Activated naive CD4-positive, alpha-beta T cell treated with anti-CD3 and anti-CD28 coated beads, Interleukin-2, amount 10 ng/mL, durations not matched to agents 7 days and 5 days (primary cell): ENCODE measurements around the gene DNAJC30.
A peak's percentile ranks its signal among the peaks of the same experiment; 100 is the strongest.

ENCODE experiments used
- CTCF ChIA-PET: fragments of 350-600 bp; sonication (Branson Sonifier 250); formaldehyde crosslinking; loops from one replicate; lab custom pipeline; 2021; ENCODE audit warnings: antibody characterized with exemption; lab: Charles Lee
- DNase-seq: peaks from one replicate; pipeline ENCODE4 v3.0.0-alpha.2; 2020
- H3K27ac Mint-ChIP-seq: one replicate; pipeline ENCODE4 v1.8.0; 2021; ENCODE audit warnings: mild to moderate bottlenecking, moderate library complexity, mixed read lengths
- H3K27me3 Mint-ChIP-seq: one replicate; pipeline ENCODE4 v1.8.0; 2021; ENCODE audit warnings: mild to moderate bottlenecking, mixed read lengths
- H3K36me3 Mint-ChIP-seq: one replicate; pipeline ENCODE4 v1.8.0; 2021; ENCODE audit warnings: mixed read lengths
- H3K4me1 Mint-ChIP-seq: one replicate; pipeline ENCODE4 v1.8.0; 2021; ENCODE audit warnings: mixed read lengths
- H3K4me3 Mint-ChIP-seq: one replicate; pipeline ENCODE4 v1.8.0; 2021; ENCODE audit warnings: mild to moderate bottlenecking, moderate library complexity, mixed read lengths
- H3K9me3 Mint-ChIP-seq: one replicate; pipeline ENCODE4 v1.8.0; 2021; ENCODE audit warnings: mixed read lengths

DNAJC30 gene

DNA sequence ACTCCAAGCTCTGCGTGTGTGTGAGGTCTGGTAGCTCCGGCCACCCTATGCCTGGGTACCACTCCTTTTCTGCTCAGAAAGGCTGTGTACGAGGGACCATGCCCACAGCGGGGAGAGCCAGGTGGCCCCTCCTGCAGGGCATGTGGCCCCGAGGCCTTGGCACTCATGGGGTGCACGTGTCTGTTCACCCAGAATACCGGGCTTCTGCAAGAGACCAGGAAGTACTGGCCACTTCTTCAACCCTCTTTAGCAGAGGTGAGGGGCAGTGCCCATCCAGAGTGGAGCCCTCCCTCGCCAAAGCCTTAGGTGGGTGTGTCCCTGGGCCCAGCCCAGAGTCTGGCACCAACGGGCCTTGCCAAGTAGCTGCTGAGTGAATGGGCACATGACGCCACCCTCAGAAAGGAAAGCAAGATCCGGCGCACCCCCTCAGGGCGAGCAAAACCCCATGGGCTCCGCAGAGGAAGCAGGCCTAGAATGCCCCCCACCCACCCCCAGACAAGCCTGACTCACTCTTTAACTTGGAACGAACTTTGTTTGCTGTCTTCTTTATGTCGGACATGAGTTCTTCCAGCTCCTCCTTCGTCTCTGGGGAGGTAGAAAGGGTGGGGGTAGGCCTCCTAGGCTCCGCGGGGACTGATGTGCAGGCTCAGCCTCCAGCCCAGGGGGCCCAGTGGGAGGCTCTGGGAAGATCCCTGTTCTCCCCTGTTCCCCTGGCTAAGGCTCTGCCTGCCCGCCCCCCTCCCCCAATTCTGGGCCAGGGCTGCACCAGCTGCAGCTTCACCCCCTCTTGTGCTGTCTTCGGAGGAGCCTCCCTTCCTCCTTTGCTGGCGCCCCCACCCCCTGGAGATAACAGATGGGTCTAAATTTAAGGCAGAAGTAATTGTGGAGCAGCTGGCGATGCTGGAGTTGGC is 21.6 kb upstream of the DNAJC30 start:
- Mint-ChIP-seq H3K4me3 (no peak overlapping the region), H3K27me3 (peaks cover 4% of the 10 kb centered on the region)
- CTCF ChIA-PET = interaction anchor here (0.6 to 2.0 kb wide), 6 partner anchors 8 to 381 kb away, joined by 3 to 6 read pairs (median 3); no protein-coding TSS in a partner anchor

DNA sequence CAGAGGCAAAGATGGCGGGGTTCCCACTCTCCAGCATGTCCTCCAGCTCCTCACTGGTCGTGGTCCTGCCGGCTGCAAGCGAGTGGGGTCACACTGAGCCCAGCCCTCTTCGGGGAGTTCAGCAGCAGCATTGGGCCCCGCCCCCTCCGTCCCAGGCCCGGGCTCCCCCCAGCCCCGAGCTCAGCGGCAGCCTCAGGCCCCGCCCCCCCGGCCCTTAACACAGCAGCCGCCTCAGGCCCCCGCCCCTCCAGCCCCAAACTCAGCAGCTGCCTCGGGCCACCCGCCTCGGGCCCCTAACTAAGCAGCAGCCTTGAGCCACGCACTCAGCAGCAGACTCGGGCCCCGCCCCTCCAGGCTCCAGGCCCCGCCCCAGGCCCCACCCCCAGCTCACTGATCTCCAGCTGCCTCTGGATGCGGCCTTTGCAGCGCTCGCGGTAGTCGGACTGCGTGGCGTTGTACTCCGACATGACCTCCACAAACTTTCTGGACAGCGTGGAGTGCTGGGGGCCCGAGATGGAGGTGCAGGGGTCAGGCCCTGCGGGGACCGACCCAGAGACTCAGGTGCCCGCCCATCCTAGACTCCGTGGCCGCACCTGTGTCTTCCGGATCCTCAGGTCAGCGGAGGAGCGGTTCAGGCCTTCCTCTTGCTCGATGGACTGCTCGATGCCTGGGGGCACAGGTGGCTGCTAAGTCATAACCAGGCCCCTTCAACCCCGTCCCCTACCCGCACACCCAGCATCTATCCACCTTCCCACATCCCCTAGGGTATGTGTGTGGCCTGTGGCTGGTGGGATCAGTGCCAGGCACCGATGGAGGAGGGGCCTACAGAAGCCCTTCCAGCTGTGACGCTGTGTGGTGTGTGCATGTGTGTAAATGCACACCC is 20.7 kb upstream of the DNAJC30 start:
- Mint-ChIP-seq H3K9me3 (no peaks in the 10 kb centered on the region), H3K27ac (no peak overlapping the region), H3K4me3 (no peak overlapping the region), H3K36me3 (peaks cover 9% of the 10 kb centered on the region), H3K27me3 (peaks cover 4% of the 10 kb centered on the region), H3K4me1 (peaks cover 9% of the 10 kb centered on the region)
- DNase-seq = peak; percentile 70
- CTCF ChIA-PET = interaction anchor here (1.4 to 2.0 kb wide), 2 partner anchors 21 to 97 kb away, joined by 3 to 6 read pairs; no protein-coding TSS in a partner anchor

More for the DNA sequence above, 21.6 kb upstream of the DNAJC30 start:
- Mint-ChIP-seq H3K9me3 (no peaks in the 10 kb centered on the region), H3K27ac (no peak overlapping the region), H3K36me3 (peaks cover 9% of the 10 kb centered on the region), H3K4me1 (peaks cover 9% of the 10 kb centered on the region)
- DNase-seq = no peak

DNA sequence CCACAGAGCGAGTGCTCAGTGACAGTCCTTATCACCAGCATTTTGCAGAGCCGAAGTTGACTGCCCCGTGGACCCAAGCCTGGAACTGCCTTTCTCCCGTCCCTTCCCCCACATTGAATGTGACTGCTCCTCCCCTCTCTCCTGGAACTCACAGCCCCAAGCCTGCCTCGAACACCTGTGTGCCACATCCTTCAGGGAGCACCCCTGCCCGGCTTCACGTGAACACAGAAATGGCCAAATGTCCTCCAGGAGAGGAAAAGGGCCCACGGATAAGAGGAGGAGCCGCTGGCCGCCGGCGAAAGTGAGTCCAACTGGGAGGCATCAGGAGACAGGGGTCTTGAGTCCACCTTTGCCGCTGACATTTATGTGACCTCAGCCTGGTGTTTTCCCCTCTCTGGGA is 20.0 kb upstream of the DNAJC30 start:
- H3K27me3 Mint-ChIP-seq = peaks cover 4% of the 10 kb centered on the region
- no peak overlapping the region for H3K4me3 Mint-ChIP-seq
- peaks cover 11% of the 10 kb centered on the region for H3K36me3 Mint-ChIP-seq
- H3K27ac Mint-ChIP-seq = no peak overlapping the region
- CTCF ChIA-PET = no interaction called here
- no peak for DNase-seq
- no peaks in the 10 kb centered on the region for H3K9me3 Mint-ChIP-seq
- H3K4me1 Mint-ChIP-seq = peaks cover 9% of the 10 kb centered on the region

DNA sequence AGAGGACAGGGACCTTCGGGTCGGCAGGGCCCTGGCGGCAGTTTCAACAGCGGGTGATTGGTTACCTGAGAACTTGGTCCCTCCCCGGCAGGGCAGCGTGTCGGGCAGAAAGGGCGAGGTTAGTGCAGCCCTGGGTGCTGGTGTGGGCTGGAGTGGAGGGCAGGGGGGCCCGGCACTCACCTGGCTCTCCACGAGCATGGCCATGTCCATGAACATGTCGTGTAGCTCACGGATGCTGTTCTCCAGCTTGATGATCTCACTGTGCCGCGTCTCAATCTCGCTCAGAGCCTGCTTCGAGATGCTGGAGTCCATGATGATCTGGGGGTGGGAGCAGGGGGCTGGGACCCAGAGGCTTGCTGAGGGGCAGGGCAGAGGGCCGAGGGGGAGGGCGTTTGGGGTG is 19.4 kb upstream of the DNAJC30 start:
- H3K27ac Mint-ChIP-seq = no peak overlapping the region
- no peak for DNase-seq

DNA sequence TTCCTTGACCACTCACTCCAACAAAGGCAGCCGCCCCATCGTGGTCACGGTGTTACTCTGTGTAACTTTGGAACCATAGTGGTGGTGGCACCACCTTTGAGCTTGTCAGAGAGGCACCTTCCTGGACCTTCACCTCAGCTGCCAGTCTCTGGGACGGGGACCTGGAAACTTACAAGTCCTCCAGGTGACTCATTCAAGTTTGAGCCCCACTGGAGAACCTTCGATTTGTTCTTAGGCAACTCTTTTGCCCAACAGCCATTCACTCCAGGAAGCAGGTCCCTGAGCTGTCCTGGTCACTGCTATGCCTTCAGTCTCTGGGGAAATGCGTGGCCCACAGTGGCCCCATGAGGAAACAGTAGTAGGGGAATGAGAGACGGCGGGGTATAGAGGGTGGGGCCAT is 19.0 kb upstream of the DNAJC30 start:
- Mint-ChIP-seq H3K27ac (no peak overlapping the region), H3K27me3 (peaks cover 4% of the 10 kb centered on the region), H3K36me3 (peaks cover 15% of the 10 kb centered on the region), H3K4me3 (no peak overlapping the region), H3K9me3 (no peaks in the 10 kb centered on the region), H3K4me1 (peaks cover 7% of the 10 kb centered on the region)
- no peak for DNase-seq
- CTCF ChIA-PET = interaction anchor here (1.2 to 2.7 kb wide), 4 partner anchors 10 to 73 kb away, joined by 3 to 10 read pairs (median 6); no protein-coding TSS in a partner anchor

More for the DNA sequence above, 19.4 kb upstream of the DNAJC30 start:
- H3K27me3 Mint-ChIP-seq = peaks cover 4% of the 10 kb centered on the region
- H3K4me3 Mint-ChIP-seq = no peak overlapping the region
- H3K36me3 Mint-ChIP-seq = peaks cover 11% of the 10 kb centered on the region
- no peaks in the 10 kb centered on the region for H3K9me3 Mint-ChIP-seq
- peaks cover 9% of the 10 kb centered on the region for H3K4me1 Mint-ChIP-seq
- CTCF ChIA-PET = interaction anchor here (1.2 to 2.7 kb wide), 4 partner anchors 11 to 73 kb away, joined by 3 to 10 read pairs (median 6); no protein-coding TSS in a partner anchor

DNA sequence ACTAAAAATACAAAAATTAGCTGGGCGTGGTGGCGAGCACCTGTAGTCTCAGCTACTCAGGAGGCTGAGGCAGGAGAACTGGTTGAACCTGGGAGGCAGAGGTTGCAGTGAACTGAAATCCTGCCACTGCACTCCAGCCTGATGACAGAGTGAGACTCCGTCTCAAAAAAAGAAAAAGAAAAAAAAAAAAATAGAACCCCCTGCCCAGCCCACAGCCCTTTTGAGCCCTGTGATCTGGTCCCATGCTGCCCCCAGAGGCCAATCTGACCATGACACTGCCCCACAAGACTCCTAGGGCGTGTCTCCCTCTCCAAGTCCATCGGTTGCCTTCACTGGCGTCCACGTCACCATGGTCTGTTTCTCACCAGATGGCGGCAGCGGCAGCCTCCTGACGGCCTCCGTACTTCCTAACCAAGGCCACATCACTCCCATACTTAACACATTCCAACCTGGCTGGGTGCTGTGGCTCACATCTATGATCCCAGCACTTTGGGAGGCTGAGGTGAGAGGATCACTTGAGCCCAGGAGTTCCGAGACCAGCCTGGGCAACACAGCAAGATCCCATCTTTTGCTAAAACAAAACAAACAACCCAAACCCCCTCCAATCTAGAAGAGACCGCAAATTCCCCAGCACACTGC is 18.2 kb upstream of the DNAJC30 start:
- Mint-ChIP-seq H3K36me3 (peaks cover 17% of the 10 kb centered on the region), H3K9me3 (no peaks in the 10 kb centered on the region), H3K4me1 (peaks cover 2% of the 10 kb centered on the region), H3K27ac (no peak overlapping the region), H3K4me3 (no peak overlapping the region), H3K27me3 (peaks cover 4% of the 10 kb centered on the region)
- CTCF ChIA-PET = interaction anchor here (0.7 to 2.7 kb wide), 10 partner anchors 8 to 72 kb away, joined by 3 to 10 read pairs (median 4); no protein-coding TSS in a partner anchor
- peak; percentile 56 for DNase-seq

DNA sequence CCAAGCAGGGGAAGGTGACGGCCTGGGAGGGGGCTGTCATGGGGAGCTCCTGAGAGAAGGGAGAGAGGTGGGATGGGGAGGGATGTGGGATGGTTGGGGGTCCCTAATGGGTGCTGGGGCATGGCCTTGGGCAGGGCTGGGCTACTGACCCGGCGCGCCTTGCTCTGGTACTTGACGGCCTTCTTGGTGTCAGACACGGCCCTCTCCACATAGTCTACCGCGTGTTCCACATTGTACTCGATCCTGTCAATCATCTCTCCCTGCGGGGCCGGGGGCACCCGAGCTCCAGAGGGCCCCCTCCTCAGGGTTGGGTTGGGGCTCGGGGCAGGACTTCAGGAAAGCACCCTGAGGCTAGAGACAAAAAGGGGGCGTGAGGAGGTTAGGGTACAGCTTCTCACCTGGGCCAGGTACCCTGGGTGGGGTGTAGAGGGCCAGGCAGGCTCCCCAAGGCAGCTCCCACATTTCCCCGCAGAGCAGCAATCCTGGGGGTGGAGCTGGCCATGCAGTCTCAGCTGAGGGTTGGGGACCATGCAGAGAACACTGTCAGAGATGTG is 17.4 kb upstream of the DNAJC30 start:
- Mint-ChIP-seq H3K36me3 (peaks cover 20% of the 10 kb centered on the region), H3K4me3 (no peak overlapping the region), H3K4me1 (peaks cover 2% of the 10 kb centered on the region), H3K27me3 (no peaks in the 10 kb centered on the region), H3K9me3 (no peaks in the 10 kb centered on the region), H3K27ac (no peak overlapping the region)
- no peak for DNase-seq
- CTCF ChIA-PET = interaction anchor here (0.7 to 2.7 kb wide), 8 partner anchors 8 to 26 kb away, joined by 3 to 10 read pairs (median 3); no protein-coding TSS in a partner anchor

DNA sequence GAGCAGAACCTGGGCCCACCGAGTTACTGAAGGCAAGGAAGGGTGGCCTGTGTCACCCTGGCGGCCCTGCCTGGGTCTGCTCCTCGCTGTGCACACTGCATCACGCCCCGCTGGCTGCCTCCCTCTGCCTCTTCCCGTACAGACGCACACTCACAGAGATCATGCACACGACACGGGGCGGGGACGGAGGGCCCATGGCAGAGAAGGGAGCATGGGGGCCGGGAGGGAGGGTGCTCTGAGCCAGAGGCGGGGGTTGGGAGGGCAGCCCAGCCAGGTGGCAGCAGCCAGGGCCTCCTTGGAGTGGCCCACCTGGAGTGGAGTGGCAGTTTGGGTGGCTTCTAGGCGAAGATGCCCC is 16.8 kb upstream of the DNAJC30 start:
- Mint-ChIP-seq H3K4me3 (no peak overlapping the region), H3K27me3 (no peaks in the 10 kb centered on the region)

DNA sequence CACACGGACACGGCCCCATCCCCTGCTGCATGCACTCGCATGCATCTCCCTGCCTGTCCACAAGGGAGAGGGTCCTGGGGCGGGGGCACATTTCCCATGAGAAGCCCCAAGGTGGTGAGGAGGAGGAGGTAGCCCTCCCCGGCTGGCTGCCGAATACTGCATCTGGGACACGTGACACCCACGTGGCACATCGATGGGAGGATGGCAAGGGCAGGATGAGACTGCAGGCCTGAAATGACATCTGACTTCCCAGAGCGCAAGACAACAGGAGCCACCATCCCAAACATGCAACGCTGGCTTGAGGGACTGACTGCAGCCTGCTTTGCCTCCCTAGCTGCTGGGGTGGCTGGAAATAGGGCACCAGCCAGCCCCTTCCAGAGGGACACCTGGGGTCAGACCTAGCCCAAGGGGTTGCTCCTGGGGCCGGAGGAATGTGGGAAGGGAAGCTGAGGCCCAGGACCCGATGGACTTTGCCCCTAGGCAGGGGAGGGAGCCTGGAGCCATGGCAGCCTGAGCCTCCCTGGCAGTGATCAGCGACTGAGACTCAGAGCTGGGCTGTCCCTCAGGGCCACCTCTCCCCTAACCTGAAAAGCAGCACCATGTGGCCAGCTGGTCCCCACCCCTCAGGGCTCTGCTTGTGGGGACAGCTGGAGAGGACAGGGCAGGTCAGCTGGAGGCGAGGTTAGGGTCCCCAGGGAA is 16.3 kb upstream of the DNAJC30 start:
- H3K4me1 Mint-ChIP-seq = peaks cover 2% of the 10 kb centered on the region
- H3K9me3 Mint-ChIP-seq = no peaks in the 10 kb centered on the region
- peaks cover 26% of the 10 kb centered on the region for H3K36me3 Mint-ChIP-seq
- H3K4me3 Mint-ChIP-seq = no peak overlapping the region
- no peak overlapping the region for H3K27ac Mint-ChIP-seq
- CTCF ChIA-PET = no interaction called here
- DNase-seq = no peak
- no peaks in the 10 kb centered on the region for H3K27me3 Mint-ChIP-seq

More for the DNA sequence above, 16.8 kb upstream of the DNAJC30 start:
- CTCF ChIA-PET = interaction anchor here (2.7 kb wide), 1 partner anchor 14 kb away, joined by 10 read pairs; no protein-coding TSS in a partner anchor
- Mint-ChIP-seq H3K27ac (no peak overlapping the region), H3K9me3 (no peaks in the 10 kb centered on the region), H3K4me1 (peaks cover 2% of the 10 kb centered on the region), H3K36me3 (peaks cover 23% of the 10 kb centered on the region)
- DNase-seq = no peak

DNA sequence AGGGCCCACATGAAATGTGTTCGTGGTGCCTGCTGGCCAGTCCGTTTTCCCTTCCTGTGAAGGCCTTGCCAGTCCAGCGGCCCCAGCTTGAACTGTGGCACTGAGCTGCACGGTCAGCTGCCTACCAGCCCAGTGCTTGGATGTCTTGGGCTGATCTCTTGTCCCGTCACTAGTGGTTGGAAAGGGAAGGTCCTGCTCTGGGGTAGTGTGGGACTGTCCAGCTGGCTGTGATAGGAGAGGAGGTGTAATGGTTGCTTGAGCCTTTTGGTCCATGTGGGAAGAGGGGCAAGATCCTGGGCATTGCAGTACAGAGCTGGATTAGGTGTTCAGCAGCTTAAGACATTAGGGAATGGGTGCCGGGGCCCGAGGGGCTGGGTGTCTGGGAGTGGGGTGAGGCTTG is 15.2 kb upstream of the DNAJC30 start:
- Mint-ChIP-seq H3K9me3 (no peaks in the 10 kb centered on the region), H3K27ac (no peak overlapping the region)

DNA sequence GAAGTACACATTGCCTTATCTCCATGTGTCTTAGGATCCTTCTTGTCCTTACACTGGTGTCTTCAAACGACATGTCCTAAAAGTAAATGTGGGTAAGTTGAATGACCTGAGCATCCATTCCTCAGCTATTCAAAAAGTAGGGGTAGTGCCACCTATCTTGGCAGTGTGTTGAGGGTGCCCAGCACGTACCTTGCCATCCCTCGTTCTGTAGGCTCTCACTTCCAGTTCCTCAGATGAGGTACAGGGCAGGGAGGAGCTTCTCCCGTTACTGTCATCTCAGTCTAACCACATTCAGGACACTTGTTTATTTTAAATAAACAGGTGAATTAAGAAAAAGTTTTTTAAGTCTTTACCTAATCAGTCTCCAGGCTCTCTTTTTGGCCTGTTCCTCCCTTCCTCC is 13.1 kb upstream of the DNAJC30 start:
- no peak for DNase-seq
- Mint-ChIP-seq H3K36me3 (peaks cover 32% of the 10 kb centered on the region), H3K27ac (no peak overlapping the region), H3K4me3 (no peak overlapping the region), H3K27me3 (no peaks in the 10 kb centered on the region), H3K9me3 (no peaks in the 10 kb centered on the region), H3K4me1 (no peaks in the 10 kb centered on the region)
- CTCF ChIA-PET = interaction anchor here (0.6 to 2.4 kb wide), 5 partner anchors 10 to 187 kb away, joined by 3 to 6 read pairs (median 4); no protein-coding TSS in a partner anchor

More for the DNA sequence above, 15.2 kb upstream of the DNAJC30 start:
- no peak for DNase-seq
- Mint-ChIP-seq H3K27me3 (no peaks in the 10 kb centered on the region), H3K4me1 (peaks cover 2% of the 10 kb centered on the region), H3K4me3 (no peak overlapping the region), H3K36me3 (peaks cover 29% of the 10 kb centered on the region)
- CTCF ChIA-PET = interaction anchor here (0.9 to 2.4 kb wide), 2 partner anchors 36 to 94 kb away, joined by 3 to 6 read pairs; no protein-coding TSS in a partner anchor

DNA sequence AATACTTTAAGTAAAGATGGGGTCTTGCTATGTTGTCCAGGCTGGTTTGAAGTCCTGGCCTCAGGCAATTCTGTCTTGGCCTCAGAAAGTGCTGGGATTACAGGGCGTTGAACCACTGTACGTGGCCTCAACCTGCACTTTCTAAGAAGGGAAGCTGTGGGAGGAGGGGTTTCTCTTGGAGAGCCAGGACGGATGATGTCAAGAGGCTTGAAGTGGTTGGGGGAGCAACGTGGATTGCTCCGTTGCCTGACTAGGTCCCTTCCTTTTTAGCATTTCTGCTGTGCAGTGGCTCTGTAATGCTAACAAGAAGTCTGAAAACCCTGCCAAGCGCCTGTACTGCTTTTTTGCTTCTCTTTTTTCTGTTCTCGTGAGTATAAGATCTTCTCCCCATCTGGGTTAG is 7.4 kb upstream of the DNAJC30 start:
- H3K4me3 Mint-ChIP-seq = no peak overlapping the region
- H3K27ac Mint-ChIP-seq = no peak overlapping the region
- no peaks in the 10 kb centered on the region for H3K9me3 Mint-ChIP-seq
- H3K4me1 Mint-ChIP-seq = peaks cover 27% of the 10 kb centered on the region
- no peak for DNase-seq
- H3K36me3 Mint-ChIP-seq = peaks cover 44% of the 10 kb centered on the region
- H3K27me3 Mint-ChIP-seq = no peaks in the 10 kb centered on the region
- CTCF ChIA-PET = interaction anchor here (0.6 kb wide), 1 partner anchor 10 kb away, joined by 5 read pairs; no protein-coding TSS in a partner anchor
